ENCODE results near the gene VDR.

- TF ChIP-seq, protein P1, sequence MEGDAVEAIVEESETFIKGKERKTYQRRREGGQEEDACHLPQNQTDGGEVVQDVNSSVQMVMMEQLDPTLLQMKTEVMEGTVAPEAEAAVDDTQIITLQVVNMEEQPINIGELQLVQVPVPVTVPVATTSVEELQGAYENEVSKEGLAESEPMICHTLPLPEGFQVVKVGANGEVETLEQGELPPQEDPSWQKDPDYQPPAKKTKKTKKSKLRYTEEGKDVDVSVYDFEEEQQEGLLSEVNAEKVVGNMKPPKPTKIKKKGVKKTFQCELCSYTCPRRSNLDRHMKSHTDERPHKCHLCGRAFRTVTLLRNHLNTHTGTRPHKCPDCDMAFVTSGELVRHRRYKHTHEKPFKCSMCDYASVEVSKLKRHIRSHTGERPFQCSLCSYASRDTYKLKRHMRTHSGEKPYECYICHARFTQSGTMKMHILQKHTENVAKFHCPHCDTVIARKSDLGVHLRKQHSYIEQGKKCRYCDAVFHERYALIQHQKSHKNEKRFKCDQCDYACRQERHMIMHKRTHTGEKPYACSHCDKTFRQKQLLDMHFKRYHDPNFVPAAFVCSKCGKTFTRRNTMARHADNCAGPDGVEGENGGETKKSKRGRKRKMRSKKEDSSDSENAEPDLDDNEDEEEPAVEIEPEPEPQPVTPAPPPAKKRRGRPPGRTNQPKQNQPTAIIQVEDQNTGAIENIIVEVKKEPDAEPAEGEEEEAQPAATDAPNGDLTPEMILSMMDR (IDR thresholded peaks at IDR 0.05 in 2 of 3, conservative IDR thresholded peaks at IDR 0.05 in 1 of 3; ENCODE audit: borderline replicate concordance in 1 of 3, insufficient read depth in 1 of 3, low read depth in 2 of 3, low read length in 2 of 3): no peak
- no peak for TF ChIP-seq EZH2 (IDR thresholded peaks at IDR 0.05)
Observed at GRCh38 chr12:47793015-47793681, 111.6 kb downstream of the VDR start.

All from HCT116 (cell line).